HCT116 (cell line): ENCODE results near the gene TYW1B.
"Not testable (repeated sequence)": the region's sequence is repeated elsewhere in the genome, so short reads cannot be mapped to it uniquely, and the experiment has no call there.

Experiments used
- EGR1 ChIP-seq: IDR thresholded peaks from 2 replicates; pipeline ENCODE4 v1.6.1; 2012; ENCODE audit warnings: low read depth
- ELF1 ChIP-seq: IDR thresholded peaks from 2 replicates; pipeline ENCODE4 v1.6.1; 2012; ENCODE audit warnings: low read depth, borderline replicate concordance
- EZH2 ChIP-seq: fragments of 200-600 bp; sonication (generic); IDR thresholded peaks from 2 replicates; pipeline ENCODE4 v1.6.1; 2017; ENCODE audit warnings: antibody characterized with exemption, mixed run types
- EZH2phosphoT487 ChIP-seq: fragments of 200-600 bp; IDR thresholded peaks from 2 replicates; pipeline ENCODE4 v1.6.1; 2018; ENCODE audit warnings: antibody characterized with exemption, borderline replicate concordance
- POLR2A ChIP-seq: IDR thresholded peaks from 2 replicates; pipeline ENCODE4 v1.7.0; 2011; ENCODE audit warnings: borderline replicate concordance; ENCODE audit not compliant: insufficient read depth, insufficient read length; ENCODE audit errors: extremely low read depth
- POLR2AphosphoS5 ChIP-seq: IDR thresholded peaks from 2 replicates; pipeline ENCODE4 v1.6.1; 2011; ENCODE audit warnings: mild to moderate bottlenecking, low read depth, low read length, moderate library complexity
- RAD21 ChIP-seq: IDR thresholded peaks from 2 replicates; pipeline ENCODE4 v1.6.1; 2012; ENCODE audit warnings: low read depth, mild to moderate bottlenecking
- SIN3A ChIP-seq: IDR thresholded peaks from 2 replicates; pipeline ENCODE4 v1.6.1; 2012; ENCODE audit warnings: low read depth
- SP1 ChIP-seq: IDR thresholded peaks from 2 replicates; pipeline ENCODE4 v1.6.1; 2012; ENCODE audit warnings: low read depth
- ZFX ChIP-seq: fragments of 450-650 bp; IDR thresholded peaks from 2 replicates; pipeline ENCODE4 v1.6.1; 2017
- ZNF274 ChIP-seq: fragments of 200-500 bp; sonication (Bioruptor generic); IDR thresholded peaks from 2 replicates; pipeline ENCODE4 v1.6.1; 2014; ENCODE audit warnings: mild to moderate bottlenecking, low read depth, low read length, inconsistent platforms
- TF ChIP-seq, protein P1 (sequence below), 3 experiments: fragments of 200-600 bp in 1 of 3; sonication (generic) in 1 of 3; IDR thresholded peaks in 2 of 3; conservative IDR thresholded peaks in 1 of 3; 2 replicates each; pipeline ENCODE4 v1.5.1; 2012 to 2017; ENCODE audit warnings: low read depth in 2 of 3, low read length in 2 of 3, antibody characterized with exemption in 1 of 3, borderline replicate concordance in 1 of 3, control low read depth in 1 of 3, mild to moderate bottlenecking in 1 of 3, mixed read lengths in 1 of 3, mixed run types in 1 of 3, moderate library complexity in 1 of 3; ENCODE audit not compliant: insufficient read depth in 1 of 3
- TF ChIP-seq, protein P2 (sequence below): IDR thresholded peaks from 2 replicates; pipeline ENCODE4 v1.6.1; 2012
- TF ChIP-seq, protein P3 (sequence below): IDR thresholded peaks from 2 replicates; pipeline ENCODE4 v1.6.1; 2012; ENCODE audit warnings: low read depth

DNA sequence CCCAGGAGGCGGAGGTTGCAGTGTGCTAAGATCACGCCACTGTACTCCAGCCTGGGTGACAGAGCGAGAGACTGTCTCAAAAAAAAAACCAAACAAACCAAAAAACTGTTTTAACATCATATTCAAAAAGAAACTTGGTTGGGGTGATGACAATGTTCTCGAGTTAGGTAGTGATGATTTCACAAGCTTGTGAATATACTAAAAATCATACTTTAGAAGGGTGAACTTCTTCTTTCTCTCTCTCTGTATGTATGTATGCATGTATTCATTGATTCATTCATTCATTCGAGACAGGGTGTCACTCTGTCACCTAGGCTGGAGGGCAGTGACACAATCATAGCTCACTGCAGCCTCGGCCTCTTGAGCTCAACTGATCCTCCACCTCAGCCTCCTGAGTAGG, 151.1 kb downstream of the TYW1B start:
- TF ChIP-seq, protein P1, sequence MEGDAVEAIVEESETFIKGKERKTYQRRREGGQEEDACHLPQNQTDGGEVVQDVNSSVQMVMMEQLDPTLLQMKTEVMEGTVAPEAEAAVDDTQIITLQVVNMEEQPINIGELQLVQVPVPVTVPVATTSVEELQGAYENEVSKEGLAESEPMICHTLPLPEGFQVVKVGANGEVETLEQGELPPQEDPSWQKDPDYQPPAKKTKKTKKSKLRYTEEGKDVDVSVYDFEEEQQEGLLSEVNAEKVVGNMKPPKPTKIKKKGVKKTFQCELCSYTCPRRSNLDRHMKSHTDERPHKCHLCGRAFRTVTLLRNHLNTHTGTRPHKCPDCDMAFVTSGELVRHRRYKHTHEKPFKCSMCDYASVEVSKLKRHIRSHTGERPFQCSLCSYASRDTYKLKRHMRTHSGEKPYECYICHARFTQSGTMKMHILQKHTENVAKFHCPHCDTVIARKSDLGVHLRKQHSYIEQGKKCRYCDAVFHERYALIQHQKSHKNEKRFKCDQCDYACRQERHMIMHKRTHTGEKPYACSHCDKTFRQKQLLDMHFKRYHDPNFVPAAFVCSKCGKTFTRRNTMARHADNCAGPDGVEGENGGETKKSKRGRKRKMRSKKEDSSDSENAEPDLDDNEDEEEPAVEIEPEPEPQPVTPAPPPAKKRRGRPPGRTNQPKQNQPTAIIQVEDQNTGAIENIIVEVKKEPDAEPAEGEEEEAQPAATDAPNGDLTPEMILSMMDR (IDR thresholded peaks at IDR 0.05 in 2 of 3, conservative IDR thresholded peaks at IDR 0.05 in 1 of 3; ENCODE audit: borderline replicate concordance in 1 of 3, insufficient read depth in 1 of 3, low read depth in 2 of 3, low read length in 2 of 3), result not testable (repeated sequence)
- TF ChIP-seq, protein P2, sequence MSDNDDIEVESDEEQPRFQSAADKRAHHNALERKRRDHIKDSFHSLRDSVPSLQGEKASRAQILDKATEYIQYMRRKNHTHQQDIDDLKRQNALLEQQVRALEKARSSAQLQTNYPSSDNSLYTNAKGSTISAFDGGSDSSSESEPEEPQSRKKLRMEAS, result not testable (repeated sequence)
- TF ChIP-seq, protein P3, sequence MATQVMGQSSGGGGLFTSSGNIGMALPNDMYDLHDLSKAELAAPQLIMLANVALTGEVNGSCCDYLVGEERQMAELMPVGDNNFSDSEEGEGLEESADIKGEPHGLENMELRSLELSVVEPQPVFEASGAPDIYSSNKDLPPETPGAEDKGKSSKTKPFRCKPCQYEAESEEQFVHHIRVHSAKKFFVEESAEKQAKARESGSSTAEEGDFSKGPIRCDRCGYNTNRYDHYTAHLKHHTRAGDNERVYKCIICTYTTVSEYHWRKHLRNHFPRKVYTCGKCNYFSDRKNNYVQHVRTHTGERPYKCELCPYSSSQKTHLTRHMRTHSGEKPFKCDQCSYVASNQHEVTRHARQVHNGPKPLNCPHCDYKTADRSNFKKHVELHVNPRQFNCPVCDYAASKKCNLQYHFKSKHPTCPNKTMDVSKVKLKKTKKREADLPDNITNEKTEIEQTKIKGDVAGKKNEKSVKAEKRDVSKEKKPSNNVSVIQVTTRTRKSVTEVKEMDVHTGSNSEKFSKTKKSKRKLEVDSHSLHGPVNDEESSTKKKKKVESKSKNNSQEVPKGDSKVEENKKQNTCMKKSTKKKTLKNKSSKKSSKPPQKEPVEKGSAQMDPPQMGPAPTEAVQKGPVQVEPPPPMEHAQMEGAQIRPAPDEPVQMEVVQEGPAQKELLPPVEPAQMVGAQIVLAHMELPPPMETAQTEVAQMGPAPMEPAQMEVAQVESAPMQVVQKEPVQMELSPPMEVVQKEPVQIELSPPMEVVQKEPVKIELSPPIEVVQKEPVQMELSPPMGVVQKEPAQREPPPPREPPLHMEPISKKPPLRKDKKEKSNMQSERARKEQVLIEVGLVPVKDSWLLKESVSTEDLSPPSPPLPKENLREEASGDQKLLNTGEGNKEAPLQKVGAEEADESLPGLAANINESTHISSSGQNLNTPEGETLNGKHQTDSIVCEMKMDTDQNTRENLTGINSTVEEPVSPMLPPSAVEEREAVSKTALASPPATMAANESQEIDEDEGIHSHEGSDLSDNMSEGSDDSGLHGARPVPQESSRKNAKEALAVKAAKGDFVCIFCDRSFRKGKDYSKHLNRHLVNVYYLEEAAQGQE, result not testable (repeated sequence)
- not testable (repeated sequence) for TF ChIP-seq ZNF274, SP1, EZH2, EZH2phosphoT487, EGR1, POLR2A, POLR2AphosphoS5, RAD21, ELF1, ZFX, SIN3A
